ENCODE data around the gene SUSD1. TPM values are rescaled to one million over a fixed set of nuclear protein-coding genes. Genes with fewer than 3 reads are reported as not detected.

SUSD1 gene
- polyA plus RNA-seq, 1 of the 3 experiments (the other 2 are of a cell fraction) = 8.2 TPM

GRCh38 chr9:112007575-112008240, 167.4 kb downstream of the SUSD1 start:
- Histone ChIP-seq H3K36me3 (replicated peaks in 1 of 2; ENCODE audit: control insufficient read depth in 1 of 2, insufficient read depth in 2 of 2, low read length in 1 of 2) (no peaks in the 10 kb centered on the region), H3K79me2 (ENCODE audit: insufficient read depth) (no peaks in the 10 kb centered on the region), H3K9me3 (no peaks in the 10 kb centered on the region), H3K4me2 (no peak overlapping the region), H3K27ac (ENCODE audit: low read depth in 2 of 2, low read length in 1 of 2) (no peak overlapping the region), H2AFZ (ENCODE audit: low read depth) (no peak overlapping the region), H3F3A (replicated peaks; ENCODE audit: insufficient read depth) (peaks cover 19% of the 10 kb centered on the region), H3K4me3 (ENCODE audit: low read depth in 2 of 2, low read length in 1 of 2) (no peak overlapping the region), H3K27me3 (ENCODE audit: insufficient read depth) (no peaks in the 10 kb centered on the region), H4K20me1 (ENCODE audit: insufficient read depth) (no peaks in the 10 kb centered on the region), H3K9ac (no peak overlapping the region), H3K4me1 (ENCODE audit: control insufficient read depth in 1 of 2, insufficient read depth in 2 of 2, low read depth in 1 of 2, low read length in 1 of 2) (peaks cover 0 to 13% of the 10 kb centered on the region in 2 experiments; a peak in 3 of 4 replicates), H3K9me2 (no peaks in the 10 kb centered on the region)
- 88% methylated on average over 6 of the region's 6 CpGs for WGBS (ENCODE audit: low lambda C conversion rate)
- no peak for TF ChIP-seq TEAD4 (IDR thresholded peaks at IDR 0.05; ENCODE audit: borderline replicate concordance, insufficient read depth)
- no peak for TF ChIP-seq MXI1 (IDR thresholded peaks at IDR 0.05; ENCODE audit: low read depth, low read length)
- no peak for TF ChIP-seq PBX3 (IDR thresholded peaks at IDR 0.05)
- no peak for TF ChIP-seq NRF1 (IDR thresholded peaks at IDR 0.05; ENCODE audit: low read depth, low read length)
- TF ChIP-seq TAF1 (IDR thresholded peaks at IDR 0.05; ENCODE audit: borderline replicate concordance, low read depth, low read length) = no peak
- no peak for TF ChIP-seq EZH2phosphoT487 (IDR thresholded peaks at IDR 0.05; ENCODE audit: borderline replicate concordance, low read depth)
- TF ChIP-seq YY1 (IDR thresholded peaks at IDR 0.05; ENCODE audit: low read depth) = no peak
- DNase-seq = no peak
- ChIA-PET CTCF (no interaction called here), POLR2A (no interaction called here)

DNA sequence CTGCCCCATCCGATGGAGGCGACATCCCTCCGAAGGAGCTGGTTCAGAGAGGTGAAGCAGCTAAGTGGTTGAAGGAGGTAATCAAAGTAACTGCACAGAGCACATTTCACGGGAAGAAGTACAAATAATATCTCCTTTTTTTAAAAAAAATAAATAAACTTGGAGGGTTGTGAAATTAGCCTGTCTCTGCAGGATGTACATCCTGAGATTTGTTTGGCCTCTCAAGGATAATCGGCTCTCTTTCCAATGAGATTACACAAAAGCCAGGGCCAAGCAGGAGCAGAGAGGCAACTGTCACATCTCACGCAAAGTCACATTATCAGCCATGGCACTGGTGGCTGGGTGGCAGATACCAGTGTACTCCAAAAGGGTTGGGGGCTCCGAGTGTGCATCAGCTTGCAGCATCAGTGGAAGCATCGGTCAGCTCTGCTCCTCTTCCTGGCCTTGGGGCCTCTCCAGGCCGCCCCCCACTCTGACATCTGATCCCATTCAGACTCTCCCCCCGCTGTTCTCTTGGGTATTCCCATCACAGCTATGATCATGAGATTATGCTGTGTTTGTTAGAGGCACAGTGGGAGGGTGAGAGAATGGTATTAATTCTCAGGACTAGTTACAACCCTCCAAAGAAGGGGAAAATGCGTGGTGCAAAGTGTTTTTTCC, 168.6 kb downstream of the SUSD1 start:
- Histone ChIP-seq H3K79me2 (ENCODE audit: insufficient read depth) (no peaks in the 10 kb centered on the region), H3K9me3 (no peaks in the 10 kb centered on the region), H3K4me3 (ENCODE audit: low read depth in 2 of 2, low read length in 1 of 2) (no peak overlapping the region), H3F3A (replicated peaks; ENCODE audit: insufficient read depth) (peaks cover 7% of the 10 kb centered on the region), H4K20me1 (ENCODE audit: insufficient read depth) (no peaks in the 10 kb centered on the region), H3K9me2 (no peaks in the 10 kb centered on the region), H3K4me2 (no peak overlapping the region), H3K36me3 (replicated peaks in 1 of 2; ENCODE audit: control insufficient read depth in 1 of 2, insufficient read depth in 2 of 2, low read length in 1 of 2) (no peaks in the 10 kb centered on the region), H3K9ac (no peak overlapping the region), H3K27me3 (ENCODE audit: insufficient read depth) (no peaks in the 10 kb centered on the region), H3K4me1 (ENCODE audit: control insufficient read depth in 1 of 2, insufficient read depth in 2 of 2, low read depth in 1 of 2, low read length in 1 of 2) (peaks cover 0 to 5% of the 10 kb centered on the region in 2 experiments; a peak in 1 of 4 replicates), H3K27ac (ENCODE audit: low read depth in 2 of 2, low read length in 1 of 2) (no peak overlapping the region), H2AFZ (ENCODE audit: low read depth) (no peak overlapping the region)
- DNase-seq = no peak
- ChIA-PET POLR2A (no interaction called here), CTCF (no interaction called here)
- TF ChIP-seq FOXJ3 (CRISPR knock-in tag; IDR thresholded peaks at IDR 0.05) = no peak
- TF ChIP-seq MEF2A (IDR thresholded peaks at IDR 0.05; ENCODE audit: borderline replicate concordance, low read depth) = no peak
- no peak for TF ChIP-seq RXRA (IDR thresholded peaks at IDR 0.05; ENCODE audit: borderline replicate concordance, low read depth)
- TF ChIP-seq, protein P1, sequence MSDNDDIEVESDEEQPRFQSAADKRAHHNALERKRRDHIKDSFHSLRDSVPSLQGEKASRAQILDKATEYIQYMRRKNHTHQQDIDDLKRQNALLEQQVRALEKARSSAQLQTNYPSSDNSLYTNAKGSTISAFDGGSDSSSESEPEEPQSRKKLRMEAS (IDR thresholded peaks at IDR 0.05; ENCODE audit: low read depth) = no peak
- no peak for TF ChIP-seq PBX3 (IDR thresholded peaks at IDR 0.05)
- TF ChIP-seq SMC3 (IDR thresholded peaks at IDR 0.05; ENCODE audit: low read depth, low read length) = no peak
- no peak for TF ChIP-seq RAD21 (IDR thresholded peaks at IDR 0.05; ENCODE audit: low read length)
- no peak for TF ChIP-seq RFX5 (IDR thresholded peaks at IDR 0.05; ENCODE audit: low read length)
- no peak for TF ChIP-seq TAF1 (IDR thresholded peaks at IDR 0.05; ENCODE audit: borderline replicate concordance, low read depth, low read length)
- no peak for TF ChIP-seq NRF1 (IDR thresholded peaks at IDR 0.05; ENCODE audit: low read depth, low read length)
- no peak for TF ChIP-seq GABPA (IDR thresholded peaks at IDR 0.05; ENCODE audit: low read depth)
- no peak for TF ChIP-seq EZH2phosphoT487 (IDR thresholded peaks at IDR 0.05; ENCODE audit: borderline replicate concordance, low read depth)
- 90% methylated on average over 10 of the region's 11 CpGs for WGBS (ENCODE audit: low lambda C conversion rate)

Data from SK-N-SH (cell line).